Fibroblast of villous mesenchyme (primary cell): Measurements from ENCODE around the gene COL4A2. TPM values are rescaled to one million over a fixed set of nuclear protein-coding genes. Genes with fewer than 3 reads are reported as not detected.

Source experiments
- DNase-seq: peaks from one replicate; pipeline ENCODE4 v3.0.0-alpha.2; 2010; ENCODE audit warnings: low read depth
- H3K4me3 ChIP-seq: 2 replicates; pipeline ENCODE4 v1.5.1; 2011; ENCODE audit warnings: low read depth, mild to moderate bottlenecking, low read length
- total RNA-seq: library from RNA; depleted of rRNA; stranded (reverse); fragments of >200 nt; gene quantifications from 2 replicates; pipeline ENCODE4 v1.2.3, GENCODE V29; 2012
- TF ChIP-seq, protein P1 (sequence below): IDR thresholded peaks from 2 replicates; pipeline ENCODE4 v1.5.1; 2012; ENCODE audit warnings: low read depth, mild to moderate bottlenecking, low read length; ENCODE audit not compliant: insufficient read depth

The COL4A2 gene
- total RNA-seq, 1 donor: 756 TPM

DNA sequence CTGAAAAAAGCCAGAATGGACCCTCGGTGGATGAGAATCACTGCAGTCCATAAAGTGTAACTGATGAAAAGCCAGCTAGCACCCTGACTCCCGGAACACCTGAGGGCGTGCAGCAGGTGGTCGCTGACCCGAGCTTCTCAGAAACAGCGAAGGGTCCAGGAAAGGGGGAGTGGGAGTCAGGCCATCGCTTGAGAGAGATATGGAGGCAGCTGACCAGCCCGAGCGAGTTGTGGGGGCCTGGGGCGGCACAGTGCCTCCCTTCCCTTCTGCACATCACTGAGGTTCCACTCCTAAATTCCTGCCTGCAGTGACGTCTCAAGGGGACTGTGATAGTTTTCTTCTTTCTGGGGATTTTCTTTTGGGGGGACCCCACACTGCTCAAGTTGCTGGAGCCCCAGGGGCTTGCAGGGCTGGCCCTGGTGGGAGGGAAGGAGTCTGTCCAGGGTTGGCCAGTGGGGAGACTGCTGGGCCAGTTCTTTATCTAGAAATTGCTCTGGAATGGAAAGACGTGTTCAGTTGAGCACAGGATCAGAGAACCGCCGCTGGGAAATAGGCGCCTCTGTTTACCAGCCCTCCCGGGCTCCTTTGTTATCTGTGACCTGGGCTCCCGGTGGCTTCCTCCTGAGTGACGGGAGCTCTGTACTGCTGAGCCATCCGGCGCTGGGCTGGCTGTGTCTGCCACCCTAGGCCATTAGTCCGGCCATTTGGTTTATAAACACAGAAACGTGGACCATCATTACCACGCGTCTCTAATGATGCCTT, 183.1 kb downstream of the COL4A2 start:
- H3K4me3 ChIP-seq: no peak overlapping the region
- no peak for DNase-seq
- TF ChIP-seq, protein P1, sequence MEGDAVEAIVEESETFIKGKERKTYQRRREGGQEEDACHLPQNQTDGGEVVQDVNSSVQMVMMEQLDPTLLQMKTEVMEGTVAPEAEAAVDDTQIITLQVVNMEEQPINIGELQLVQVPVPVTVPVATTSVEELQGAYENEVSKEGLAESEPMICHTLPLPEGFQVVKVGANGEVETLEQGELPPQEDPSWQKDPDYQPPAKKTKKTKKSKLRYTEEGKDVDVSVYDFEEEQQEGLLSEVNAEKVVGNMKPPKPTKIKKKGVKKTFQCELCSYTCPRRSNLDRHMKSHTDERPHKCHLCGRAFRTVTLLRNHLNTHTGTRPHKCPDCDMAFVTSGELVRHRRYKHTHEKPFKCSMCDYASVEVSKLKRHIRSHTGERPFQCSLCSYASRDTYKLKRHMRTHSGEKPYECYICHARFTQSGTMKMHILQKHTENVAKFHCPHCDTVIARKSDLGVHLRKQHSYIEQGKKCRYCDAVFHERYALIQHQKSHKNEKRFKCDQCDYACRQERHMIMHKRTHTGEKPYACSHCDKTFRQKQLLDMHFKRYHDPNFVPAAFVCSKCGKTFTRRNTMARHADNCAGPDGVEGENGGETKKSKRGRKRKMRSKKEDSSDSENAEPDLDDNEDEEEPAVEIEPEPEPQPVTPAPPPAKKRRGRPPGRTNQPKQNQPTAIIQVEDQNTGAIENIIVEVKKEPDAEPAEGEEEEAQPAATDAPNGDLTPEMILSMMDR: no peak

DNA sequence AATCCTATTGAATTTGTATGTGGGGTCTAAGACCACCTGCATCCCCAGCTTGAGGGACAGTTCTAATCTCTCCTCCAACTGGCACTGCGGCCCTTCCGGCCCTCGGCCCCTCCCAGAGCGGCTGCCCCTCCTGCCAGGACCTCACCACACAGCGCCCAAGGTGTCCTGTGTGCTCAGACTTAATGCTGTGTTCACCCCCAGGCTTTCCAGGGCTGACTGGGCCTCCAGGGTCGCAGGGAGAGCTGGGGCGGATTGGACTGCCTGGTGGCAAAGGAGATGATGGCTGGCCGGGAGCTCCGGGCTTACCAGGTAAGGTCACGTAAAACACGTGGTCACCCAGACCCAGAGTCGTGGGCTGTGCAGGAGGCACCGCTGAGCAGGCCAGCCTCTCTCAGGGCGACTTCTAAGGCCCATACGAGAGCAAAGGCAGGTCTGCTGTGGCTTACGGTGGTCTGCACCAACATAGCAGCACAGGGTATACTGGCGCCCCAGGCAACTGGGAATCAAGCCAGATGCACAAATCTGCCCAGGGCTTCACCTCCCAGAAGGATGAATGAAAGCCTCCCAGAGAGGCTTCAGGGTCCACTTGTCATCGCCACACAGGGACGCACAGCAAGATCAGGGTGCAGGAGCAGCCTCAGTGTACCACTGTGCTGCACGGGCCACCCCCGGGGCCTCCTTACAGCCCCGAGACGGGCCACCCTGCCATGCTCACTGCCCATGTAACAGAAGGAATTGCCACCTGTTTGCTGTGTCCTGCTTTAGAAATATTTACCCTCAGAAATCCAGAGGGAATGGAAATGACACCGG, 185.0 kb downstream of the COL4A2 start:
- H3K4me3 ChIP-seq: no peak overlapping the region
- DNase-seq: no peak
- TF ChIP-seq, protein P1: no peak

DNA sequence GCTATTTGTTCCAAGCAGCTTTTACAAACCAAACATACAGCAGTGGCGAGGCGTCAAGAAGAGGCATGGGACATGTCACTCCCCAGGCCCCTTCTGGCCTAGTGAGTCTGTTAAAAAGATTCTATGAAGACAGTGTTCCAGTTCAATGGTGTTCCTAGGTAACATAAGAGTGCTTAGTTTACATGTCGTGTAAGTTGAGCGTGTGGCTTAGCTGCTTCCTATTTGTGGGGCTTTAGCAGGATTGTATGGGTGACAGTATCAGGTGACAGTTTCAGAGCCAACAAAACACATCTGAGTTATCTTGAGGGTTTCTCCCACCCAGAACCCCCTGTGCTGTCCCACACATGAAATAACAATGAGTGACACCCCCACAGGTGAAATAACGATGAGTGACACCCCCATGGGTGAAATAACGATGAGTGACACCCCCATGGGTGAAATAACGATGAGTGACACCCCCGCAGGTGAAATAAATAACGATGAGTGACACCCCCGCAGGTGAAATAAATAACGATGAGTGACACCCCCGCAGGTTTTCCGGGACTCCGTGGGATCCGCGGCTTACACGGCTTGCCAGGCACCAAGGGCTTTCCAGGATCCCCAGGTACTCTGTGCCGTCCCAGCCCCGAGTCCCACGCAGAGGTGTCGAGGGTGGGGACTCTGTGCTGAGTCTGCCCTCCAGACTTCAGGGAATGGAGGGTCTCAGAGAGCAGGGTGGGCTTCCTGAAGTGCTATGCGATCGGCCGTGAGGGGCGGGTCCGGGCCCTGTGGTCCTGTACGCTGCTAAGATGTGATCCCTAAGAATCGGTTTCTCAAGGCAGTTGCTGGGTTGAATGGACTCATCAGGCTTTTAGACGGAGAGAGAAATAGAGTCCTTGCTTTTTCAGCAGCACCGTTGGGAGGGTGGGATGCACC, 185.9 kb downstream of the COL4A2 start:
- H3K4me3 ChIP-seq: no peak overlapping the region
- TF ChIP-seq, protein P1: no peak
- DNase-seq: no peak

DNA sequence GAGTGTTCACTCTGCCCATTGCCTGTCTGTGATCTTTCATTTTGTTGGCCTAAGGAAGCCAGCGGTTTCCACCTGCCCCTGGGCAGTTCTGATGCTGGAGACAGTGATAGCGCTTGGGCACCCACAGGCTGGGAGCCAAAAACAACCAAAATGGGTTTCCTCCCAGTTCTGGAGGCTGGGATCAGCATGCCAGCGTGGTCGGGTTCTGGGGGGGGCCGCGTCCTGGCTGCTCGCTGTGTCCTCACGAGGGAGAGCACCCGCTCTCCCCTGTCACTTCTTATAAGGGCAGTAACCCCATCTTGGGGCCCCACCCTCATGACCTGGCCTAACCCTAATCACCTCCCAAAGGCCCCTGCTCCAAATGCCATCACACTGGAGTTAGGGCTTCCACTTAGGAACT, 186.5 kb downstream of the COL4A2 start:
- TF ChIP-seq, protein P1: no peak
- no peak for DNase-seq
- no peak overlapping the region for H3K4me3 ChIP-seq

DNA sequence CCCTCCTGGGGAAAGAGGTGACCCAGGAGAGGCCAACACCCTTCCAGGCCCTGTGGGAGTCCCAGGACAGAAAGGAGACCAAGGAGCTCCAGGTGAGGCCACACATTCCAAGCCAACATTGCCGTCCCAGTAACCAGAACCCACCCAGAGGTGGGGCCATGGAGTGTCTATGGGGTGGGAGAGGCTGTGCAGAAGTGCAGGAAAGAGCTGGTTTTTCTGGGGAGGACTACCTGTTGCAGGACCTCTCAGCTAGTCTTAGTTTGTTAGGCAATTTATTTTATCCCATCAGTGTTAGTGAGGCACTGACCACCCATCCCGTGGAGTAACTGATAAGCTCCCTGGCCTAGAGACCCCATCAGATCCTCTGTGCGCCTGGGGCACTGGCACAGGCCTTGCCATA, 188.3 kb downstream of the COL4A2 start:
- no peak for DNase-seq
- TF ChIP-seq, protein P1: no peak

DNA sequence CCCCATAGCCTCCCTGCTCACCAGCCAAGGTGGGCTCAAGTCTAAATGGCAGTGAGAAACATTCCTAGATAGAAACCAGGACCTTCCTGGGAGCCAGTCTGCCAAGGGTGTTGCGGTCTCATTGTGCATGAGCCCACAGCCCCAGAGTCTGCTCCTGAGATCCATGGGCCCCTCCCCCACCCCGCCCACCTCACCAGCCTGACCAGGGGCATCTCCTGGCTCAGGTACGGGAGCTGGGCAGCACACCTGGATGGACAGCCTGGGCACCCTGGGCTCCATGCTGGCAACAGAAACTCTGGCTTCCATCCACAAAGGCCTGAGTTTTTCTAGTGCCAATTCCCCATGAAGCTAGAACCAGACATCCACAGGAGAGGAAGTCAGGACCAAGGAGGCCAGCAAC, 188.8 kb downstream of the COL4A2 start:
- H3K4me3 ChIP-seq: no peak overlapping the region
- TF ChIP-seq, protein P1: no peak
- DNase-seq: no peak

More for the DNA sequence above, 188.3 kb downstream of the COL4A2 start:
- no peak overlapping the region for H3K4me3 ChIP-seq
